Left lung (tissue), 10 donors: ENCODE data around the gene LRRC37A. TPM values are rescaled to one million over a fixed set of nuclear protein-coding genes. Genes with fewer than 3 reads are reported as not detected.
A peak's percentile ranks its signal among the peaks of the same experiment; 100 is the strongest.
"Not testable (repeated sequence)": the region's sequence is repeated elsewhere in the genome, so short reads cannot be mapped to it uniquely, and the experiment has no call there.

Experiments
- ATAC-seq: fragments of 200-7000 bp; cut with Tn5 transposase; one replicate; pipeline ENCODE4 v1.9.1; 2020; ENCODE audit warnings: moderate library complexity
- DNase-seq, 4 donors: peaks; one replicate each; pipeline ENCODE4 v3.0.0-alpha.2; 2013 to 2020
- H3K27ac ChIP-seq, 2 donors: fragments of 200-600 bp; sonication (generic) in 1 of 2; one replicate each; pipeline versions ENCODE4 v1.5.0 to v1.8.0; 2020 to 2021
- H3K27me3 ChIP-seq, 2 donors: fragments of 200-600 bp; sonication (generic) in 1 of 2; one replicate each; pipeline versions ENCODE4 v1.5.0 to v1.8.0; 2020 to 2021
- H3K36me3 ChIP-seq, 2 donors: fragments of 200-600 bp; sonication (generic) in 1 of 2; one replicate each; pipeline versions ENCODE4 v1.5.0 to v1.8.0; 2020 to 2021
- H3K4me1 ChIP-seq, 2 donors: fragments of 200-600 bp; one replicate each; pipeline ENCODE4 v1.8.0; 2021
- H3K4me3 ChIP-seq, 2 donors: fragments of 200-600 bp; sonication (generic) in 1 of 2; one replicate each; pipeline versions ENCODE4 v1.5.0 to v1.8.0; 2020 to 2021; ENCODE audit warnings: mild to moderate bottlenecking in 1 of 2
- H3K9me3 ChIP-seq, 2 donors: fragments of 200-600 bp; sonication (generic) in 1 of 2; one replicate each; pipeline versions ENCODE4 v1.5.0 to v1.8.0; 2020 to 2021
- intact Hi-C, 2 donors: fragments of 100-400 bp; cut with DNase I; formaldehyde crosslinking; loops; one replicate each; pipeline versions ENCODE4 v1.11.2 to v1.14.2; 2022
- polyA plus RNA-seq, 6 donors: library from polyadenylated mRNA; unstranded; fragments of 120-200 nt; gene quantifications; one replicate each; pipeline ENCODE4 v1.2.1, GENCODE V29; 2013; ENCODE audit not compliant: insufficient read length in 6 of 6
- total RNA-seq, 2 donors: library from RNA; stranded (reverse); fragmentation: NEBNext Ultra II Directional; extraction: Animal tissue kit (Norgen Biotek cat#: 25700); gene quantifications; one replicate each; pipeline ENCODE4 v1.2.1, GENCODE V29; 2021
- TF ChIP-seq, protein P1 (sequence below), 2 donors: fragments of 200-600 bp; sonication (generic) in 1 of 2; IDR thresholded peaks; one replicate each; pipeline versions ENCODE4 v1.5.0 to v1.8.0; 2021; ENCODE audit warnings: antibody characterized with exemption in 2 of 2
- donor health status: DM: no; HTN: yes; CAD: no.
- donor health status: DM: no; HTN: no; CAD: no.

LRRC37A gene
- total and polyA plus RNA-seq, 8 donors: 1.7 to 10.6 (median 6.3) TPM

DNA sequence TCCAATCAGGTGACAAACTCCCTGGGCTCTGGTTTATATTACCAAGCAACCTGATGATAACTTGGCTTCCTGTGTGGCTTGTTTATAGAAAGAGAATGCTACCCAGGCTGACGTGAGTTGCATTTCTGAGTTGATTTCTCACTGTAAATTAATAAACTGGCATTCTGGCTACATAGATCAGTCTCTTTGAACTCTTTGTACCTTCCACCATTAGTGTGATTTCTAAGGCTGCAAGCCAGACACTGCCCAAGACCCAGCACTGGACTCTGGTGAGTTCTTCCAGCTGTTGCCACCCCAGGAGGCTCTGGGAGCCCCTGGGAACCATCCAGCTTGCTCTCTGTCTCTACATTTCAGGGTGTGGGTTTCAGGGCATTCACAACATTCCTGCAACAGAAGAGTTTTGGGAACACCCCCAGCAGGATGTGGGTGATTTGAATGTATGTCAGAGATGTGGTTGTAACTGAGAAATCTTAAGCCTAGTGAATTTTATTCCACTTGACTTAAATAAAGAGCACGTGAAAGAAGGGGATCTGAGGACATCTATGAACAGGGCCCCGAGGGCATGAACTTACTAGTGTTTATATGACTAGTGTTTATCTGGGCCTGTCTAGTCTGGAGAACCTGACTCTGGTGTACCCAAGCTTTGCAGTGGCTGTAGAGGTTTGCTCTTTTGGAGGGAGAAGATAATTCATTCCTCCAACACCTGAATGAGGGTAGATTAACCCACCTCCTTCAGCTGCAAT is 30.3 kb upstream of the LRRC37A start:
- Histone ChIP-seq H3K27me3 (no peaks in the 10 kb centered on the region), H3K9me3 (no peaks in the 10 kb centered on the region), H3K36me3 (no peaks in the 10 kb centered on the region), H3K4me3 (no peak overlapping the region), H3K4me1 (peaks cover 5 to 17% of the 10 kb centered on the region in 2 donors), H3K27ac (no peak overlapping the region)
- ATAC-seq: no peak
- intact Hi-C loops: no loop called here
- no peak for DNase-seq
- TF ChIP-seq, protein P1, sequence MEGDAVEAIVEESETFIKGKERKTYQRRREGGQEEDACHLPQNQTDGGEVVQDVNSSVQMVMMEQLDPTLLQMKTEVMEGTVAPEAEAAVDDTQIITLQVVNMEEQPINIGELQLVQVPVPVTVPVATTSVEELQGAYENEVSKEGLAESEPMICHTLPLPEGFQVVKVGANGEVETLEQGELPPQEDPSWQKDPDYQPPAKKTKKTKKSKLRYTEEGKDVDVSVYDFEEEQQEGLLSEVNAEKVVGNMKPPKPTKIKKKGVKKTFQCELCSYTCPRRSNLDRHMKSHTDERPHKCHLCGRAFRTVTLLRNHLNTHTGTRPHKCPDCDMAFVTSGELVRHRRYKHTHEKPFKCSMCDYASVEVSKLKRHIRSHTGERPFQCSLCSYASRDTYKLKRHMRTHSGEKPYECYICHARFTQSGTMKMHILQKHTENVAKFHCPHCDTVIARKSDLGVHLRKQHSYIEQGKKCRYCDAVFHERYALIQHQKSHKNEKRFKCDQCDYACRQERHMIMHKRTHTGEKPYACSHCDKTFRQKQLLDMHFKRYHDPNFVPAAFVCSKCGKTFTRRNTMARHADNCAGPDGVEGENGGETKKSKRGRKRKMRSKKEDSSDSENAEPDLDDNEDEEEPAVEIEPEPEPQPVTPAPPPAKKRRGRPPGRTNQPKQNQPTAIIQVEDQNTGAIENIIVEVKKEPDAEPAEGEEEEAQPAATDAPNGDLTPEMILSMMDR (IDR thresholded peaks at IDR 0.05): no peak

DNA sequence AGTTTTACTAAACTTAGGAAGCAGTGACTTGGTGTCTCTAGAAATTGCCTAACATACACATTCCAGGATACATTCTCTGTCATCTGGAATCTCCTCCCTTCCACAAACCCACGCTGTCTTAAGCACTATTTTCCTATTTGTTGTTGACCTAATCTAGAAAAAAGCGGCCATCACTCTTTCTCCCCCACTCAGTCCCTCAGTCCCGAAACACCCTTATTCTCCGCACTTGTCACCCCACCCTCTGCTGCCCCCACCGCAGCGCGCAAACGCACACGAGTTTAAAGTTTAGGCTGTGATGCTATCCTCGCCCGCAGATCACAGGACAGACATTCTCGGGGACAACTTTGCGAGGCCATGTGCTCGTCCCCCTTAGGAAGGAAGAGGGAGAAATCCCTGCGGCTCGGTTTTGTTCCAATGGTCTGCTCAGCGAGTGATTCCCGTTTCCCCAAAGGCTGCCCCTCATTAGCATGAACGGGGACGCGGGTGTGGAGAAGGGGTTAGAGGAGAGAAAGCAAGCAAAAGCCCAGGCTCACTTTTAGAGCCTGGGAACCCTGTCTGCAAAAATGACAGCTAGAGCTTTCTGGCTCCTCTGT is 28.8 kb upstream of the LRRC37A start:
- intact Hi-C loops: not testable (repeated sequence)
- peak in 1 of 4 donors; percentile 27 for DNase-seq

DNA sequence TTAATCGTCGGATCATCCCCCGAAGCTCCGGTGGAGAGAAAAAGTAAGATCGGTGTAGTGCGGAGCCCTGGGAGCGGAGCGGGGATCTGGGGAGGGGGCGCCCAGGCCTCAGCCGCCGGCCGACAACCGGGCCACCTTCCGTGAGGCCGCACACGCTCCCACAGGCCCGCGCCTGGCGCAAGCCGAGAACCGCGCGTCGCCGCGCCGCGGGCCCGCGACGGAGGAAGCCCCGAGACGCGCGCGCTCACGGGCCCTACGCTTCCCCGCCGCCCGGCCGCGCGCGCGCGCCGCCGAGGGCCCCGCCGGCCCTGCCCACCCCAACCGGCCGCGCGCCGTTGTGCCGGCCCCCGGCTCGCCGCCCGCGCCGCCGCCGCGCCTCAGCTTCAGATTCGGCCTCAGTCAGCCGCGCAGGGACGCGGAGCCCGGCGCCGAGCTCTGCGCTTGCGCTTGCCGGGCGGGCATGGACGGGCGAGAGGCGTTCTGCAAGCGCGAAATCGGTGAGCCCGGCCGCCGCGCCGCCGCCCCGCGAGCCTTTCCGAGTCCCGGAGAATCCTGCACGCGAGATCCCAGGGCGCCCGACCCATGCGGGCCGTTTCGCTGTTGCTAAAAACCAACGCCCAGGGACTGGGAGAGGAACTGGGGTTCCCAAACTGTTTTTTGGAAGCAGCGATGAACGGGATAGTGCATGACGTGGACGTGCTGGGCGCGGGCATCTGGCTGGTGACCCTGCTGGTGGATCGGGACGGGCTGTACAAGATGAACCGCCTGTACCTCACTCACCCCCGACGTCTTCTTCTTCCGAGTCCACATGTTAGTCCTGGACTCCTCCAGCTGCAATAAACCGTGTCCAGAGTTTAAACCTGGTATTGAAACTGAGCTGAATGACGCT is 28.0 kb upstream of the LRRC37A start:
- TF ChIP-seq, protein P1 (IDR thresholded peaks at IDR 0.05): no peak
- H3K36me3 ChIP-seq: no peaks in the 10 kb centered on the region
- H3K27me3 ChIP-seq: no peaks in the 10 kb centered on the region
- ATAC-seq (peak; percentile 94), DNase-seq (peak; percentile 89 to 96 (median 91))
- H3K4me3 ChIP-seq: peak overlapping the region; percentile 69 to 72
- peak overlapping the region; percentile 93 for H3K27ac ChIP-seq
- intact Hi-C loops: no loop called here
- peaks cover 5 to 17% of the 10 kb centered on the region in 2 donors for H3K4me1 ChIP-seq
- H3K9me3 ChIP-seq: no peaks in the 10 kb centered on the region

More for the DNA sequence above, 28.8 kb upstream of the LRRC37A start:
- H3K27ac ChIP-seq: peak overlapping the region; percentile 83 to 87
- peaks cover 5 to 17% of the 10 kb centered on the region in 2 donors for H3K4me1 ChIP-seq
- H3K36me3 ChIP-seq, H3K27me3 ChIP-seq, H3K9me3 ChIP-seq: not testable (repeated sequence)
- H3K4me3 ChIP-seq: peak overlapping the region; percentile 47 to 69
- peak; percentile 6 for ATAC-seq

- TF ChIP-seq, protein P1 (IDR thresholded peaks at IDR 0.05): no peak
- Histone ChIP-seq H3K27ac (no peak overlapping the region), H3K27me3 (no peaks in the 10 kb centered on the region), H3K4me1 (peaks cover 5 to 17% of the 10 kb centered on the region in 2 donors), H3K9me3 (no peaks in the 10 kb centered on the region), H3K36me3 (no peaks in the 10 kb centered on the region), H3K4me3 (no peak overlapping the region)
- ATAC-seq: no peak
- intact Hi-C loops: no loop called here
- DNase-seq: no peak
Observed at GRCh38 chr17:46270032-46270431, 24.9 kb upstream of the LRRC37A start.

DNA sequence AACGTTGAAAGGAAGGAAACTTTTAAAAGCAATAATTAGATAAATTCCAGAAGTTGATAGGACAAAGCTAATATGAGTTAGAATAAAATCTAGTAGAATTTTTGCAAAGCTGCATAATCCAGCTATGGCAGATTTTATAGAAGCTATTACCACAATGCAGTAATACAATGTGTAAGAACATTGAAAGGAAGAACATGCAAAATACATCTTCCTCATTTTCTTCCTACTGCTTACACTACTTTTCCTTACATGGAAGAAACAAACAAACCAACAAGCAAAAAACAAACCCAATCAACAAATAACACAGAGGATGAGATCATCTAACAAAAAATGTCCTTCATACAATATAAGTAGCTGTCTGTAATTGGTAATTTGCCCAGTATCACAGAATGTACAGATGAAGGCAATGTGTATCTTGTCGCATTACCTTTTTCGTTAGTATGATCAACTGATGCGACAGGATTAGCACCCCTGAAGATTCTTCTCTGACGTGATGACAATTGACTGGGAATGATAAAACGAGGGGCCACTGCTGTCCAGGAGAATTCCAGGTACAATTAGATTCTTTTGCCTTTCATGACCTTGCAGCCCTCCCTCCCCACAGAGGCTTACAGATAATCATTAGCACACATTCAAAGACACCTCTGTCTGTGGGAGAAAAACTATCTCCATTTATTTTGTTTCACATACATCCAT is 21.2 kb upstream of the LRRC37A start:
- intact Hi-C loops: no loop called here
- Histone ChIP-seq H3K4me3 (no peak overlapping the region), H3K4me1 (no peaks in the 10 kb centered on the region), H3K9me3 (no peaks in the 10 kb centered on the region), H3K27ac (no peak overlapping the region), H3K27me3 (no peaks in the 10 kb centered on the region), H3K36me3 (no peaks in the 10 kb centered on the region)
- no peak for ATAC-seq
- TF ChIP-seq, protein P1 (IDR thresholded peaks at IDR 0.05): no peak
- DNase-seq: no peak
